ENCODE data around the gene FASTKD2.

DNA sequence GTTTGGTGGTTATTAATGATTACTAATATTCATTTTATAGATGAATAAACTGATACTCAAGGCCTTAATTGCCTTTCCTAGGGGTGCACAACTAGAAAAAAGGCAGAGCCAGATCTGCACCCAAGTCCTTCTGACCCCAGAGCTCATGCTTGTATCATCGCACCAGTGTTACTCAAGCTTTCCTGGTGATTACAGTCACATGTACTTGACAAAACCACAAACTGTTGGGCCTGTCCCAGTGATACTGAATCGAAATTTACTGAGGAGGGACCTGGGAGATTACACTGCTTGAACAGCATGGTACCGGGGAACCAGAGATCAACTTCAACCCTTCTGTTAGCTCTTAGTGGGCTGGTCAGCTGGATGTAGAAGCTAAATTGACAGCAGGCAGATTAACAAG, 33.7 kb downstream of the FASTKD2 start:
- TF ChIP-seq, protein P1, sequence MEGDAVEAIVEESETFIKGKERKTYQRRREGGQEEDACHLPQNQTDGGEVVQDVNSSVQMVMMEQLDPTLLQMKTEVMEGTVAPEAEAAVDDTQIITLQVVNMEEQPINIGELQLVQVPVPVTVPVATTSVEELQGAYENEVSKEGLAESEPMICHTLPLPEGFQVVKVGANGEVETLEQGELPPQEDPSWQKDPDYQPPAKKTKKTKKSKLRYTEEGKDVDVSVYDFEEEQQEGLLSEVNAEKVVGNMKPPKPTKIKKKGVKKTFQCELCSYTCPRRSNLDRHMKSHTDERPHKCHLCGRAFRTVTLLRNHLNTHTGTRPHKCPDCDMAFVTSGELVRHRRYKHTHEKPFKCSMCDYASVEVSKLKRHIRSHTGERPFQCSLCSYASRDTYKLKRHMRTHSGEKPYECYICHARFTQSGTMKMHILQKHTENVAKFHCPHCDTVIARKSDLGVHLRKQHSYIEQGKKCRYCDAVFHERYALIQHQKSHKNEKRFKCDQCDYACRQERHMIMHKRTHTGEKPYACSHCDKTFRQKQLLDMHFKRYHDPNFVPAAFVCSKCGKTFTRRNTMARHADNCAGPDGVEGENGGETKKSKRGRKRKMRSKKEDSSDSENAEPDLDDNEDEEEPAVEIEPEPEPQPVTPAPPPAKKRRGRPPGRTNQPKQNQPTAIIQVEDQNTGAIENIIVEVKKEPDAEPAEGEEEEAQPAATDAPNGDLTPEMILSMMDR (IDR thresholded peaks at IDR 0.05): no peak
- TF ChIP-seq EP300 (IDR thresholded peaks at IDR 0.05): no peak
- TF ChIP-seq POLR2A (IDR thresholded peaks at IDR 0.05): no peak

Measured in ovary (tissue), 3 donors.